ENCODE results near the gene CYP4F12. TPM values are rescaled to one million over a fixed set of nuclear protein-coding genes. Genes with fewer than 3 reads are reported as not detected.

CYP4F12 gene
- total RNA-seq, 1 experiment from 2014 or later, result 1.7 TPM

- in situ Hi-C loops (cut with HindIII; ENCODE audit: low pct_unique_long_range_greater_than_20kb, low sequenced_read_pairs), result no loop called here
Observed at GRCh38 chr19:15628236-15629002, 44.5 kb upstream of the CYP4F12 start.

DNA sequence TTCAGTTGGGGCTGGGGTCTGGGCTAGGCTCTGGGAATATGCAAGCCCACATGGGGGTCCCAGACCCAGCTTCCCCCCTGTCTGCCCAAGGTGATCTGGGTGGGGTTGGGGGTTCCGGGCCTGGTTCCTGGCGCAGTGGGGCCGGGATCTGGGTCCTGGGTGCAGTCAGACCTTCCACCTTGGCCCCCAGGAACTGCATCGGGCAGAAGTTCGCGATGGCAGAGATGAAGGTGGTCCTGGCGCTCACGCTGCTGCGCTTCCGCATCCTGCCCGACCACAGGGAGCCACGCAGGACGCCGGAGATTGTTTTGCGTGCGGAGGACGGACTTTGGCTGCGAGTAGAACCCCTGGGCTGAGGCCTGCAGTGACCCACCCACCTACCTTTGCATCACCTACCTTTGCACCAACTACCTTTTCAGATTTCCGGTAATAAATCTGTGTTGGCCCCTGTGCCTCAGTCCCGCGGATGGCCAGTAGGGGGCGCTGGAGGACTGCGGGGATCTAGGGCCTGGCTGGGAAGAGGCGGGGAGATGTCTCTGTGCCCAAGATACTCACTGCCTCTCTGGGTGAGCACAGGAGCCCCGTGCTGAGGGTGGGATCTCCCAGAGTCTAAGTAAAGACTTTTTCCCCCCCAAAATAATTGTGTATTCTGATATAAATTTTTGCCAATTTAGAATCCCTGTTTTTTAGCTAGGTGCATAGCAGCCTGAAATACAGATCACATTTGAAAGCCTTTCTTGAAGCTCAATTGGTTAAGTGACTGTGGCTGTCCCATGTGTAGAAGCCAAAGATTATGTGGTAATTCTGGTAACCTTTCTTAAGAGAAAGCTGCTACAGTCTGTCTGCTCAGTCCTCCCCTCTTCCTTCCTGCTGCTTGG, 43.6 kb upstream of the CYP4F12 start:
- no TSS peak for BruUV-seq (replicated peaks)
- peak; percentile 96 for ATAC-seq
- in situ Hi-C loops (cut with HindIII; ENCODE audit: low pct_unique_long_range_greater_than_20kb, low sequenced_read_pairs) (no loop called here), intact Hi-C loops (cut with micrococcal nuclease; ENCODE audit: unreplicated experiment) (no loop called here)
- ChIA-PET CTCF (interaction anchor here (0.5 to 0.6 kb wide), 2 partner anchors 235 to 287 kb away, joined by 4 to 7 read pairs; no protein-coding TSS in a partner anchor), POLR2A (no interaction called here)
- Histone ChIP-seq H3K4me1 (ENCODE audit: control insufficient read depth, insufficient read depth, low read length) (no peaks in the 10 kb centered on the region), H3K36me3 (ENCODE audit: control insufficient read depth, insufficient read depth, low read length) (no peaks in the 10 kb centered on the region), H3K27me3 (ENCODE audit: control insufficient read depth, insufficient read depth, low read length) (no peaks in the 10 kb centered on the region), H3K4me3 (ENCODE audit: low read depth in 2 of 2, low read length in 2 of 2) (no peak overlapping the region), H3K27ac (ENCODE audit: low read length) (no peak overlapping the region), H3K9me3 (ENCODE audit: control insufficient read depth, insufficient read depth, low read depth, low read length) (no peaks in the 10 kb centered on the region)
- no peak for TF ChIP-seq SIN3A (IDR thresholded peaks at IDR 0.05; ENCODE audit: borderline replicate concordance, insufficient read depth, low read depth, low read length)
- TF ChIP-seq, protein P1, sequence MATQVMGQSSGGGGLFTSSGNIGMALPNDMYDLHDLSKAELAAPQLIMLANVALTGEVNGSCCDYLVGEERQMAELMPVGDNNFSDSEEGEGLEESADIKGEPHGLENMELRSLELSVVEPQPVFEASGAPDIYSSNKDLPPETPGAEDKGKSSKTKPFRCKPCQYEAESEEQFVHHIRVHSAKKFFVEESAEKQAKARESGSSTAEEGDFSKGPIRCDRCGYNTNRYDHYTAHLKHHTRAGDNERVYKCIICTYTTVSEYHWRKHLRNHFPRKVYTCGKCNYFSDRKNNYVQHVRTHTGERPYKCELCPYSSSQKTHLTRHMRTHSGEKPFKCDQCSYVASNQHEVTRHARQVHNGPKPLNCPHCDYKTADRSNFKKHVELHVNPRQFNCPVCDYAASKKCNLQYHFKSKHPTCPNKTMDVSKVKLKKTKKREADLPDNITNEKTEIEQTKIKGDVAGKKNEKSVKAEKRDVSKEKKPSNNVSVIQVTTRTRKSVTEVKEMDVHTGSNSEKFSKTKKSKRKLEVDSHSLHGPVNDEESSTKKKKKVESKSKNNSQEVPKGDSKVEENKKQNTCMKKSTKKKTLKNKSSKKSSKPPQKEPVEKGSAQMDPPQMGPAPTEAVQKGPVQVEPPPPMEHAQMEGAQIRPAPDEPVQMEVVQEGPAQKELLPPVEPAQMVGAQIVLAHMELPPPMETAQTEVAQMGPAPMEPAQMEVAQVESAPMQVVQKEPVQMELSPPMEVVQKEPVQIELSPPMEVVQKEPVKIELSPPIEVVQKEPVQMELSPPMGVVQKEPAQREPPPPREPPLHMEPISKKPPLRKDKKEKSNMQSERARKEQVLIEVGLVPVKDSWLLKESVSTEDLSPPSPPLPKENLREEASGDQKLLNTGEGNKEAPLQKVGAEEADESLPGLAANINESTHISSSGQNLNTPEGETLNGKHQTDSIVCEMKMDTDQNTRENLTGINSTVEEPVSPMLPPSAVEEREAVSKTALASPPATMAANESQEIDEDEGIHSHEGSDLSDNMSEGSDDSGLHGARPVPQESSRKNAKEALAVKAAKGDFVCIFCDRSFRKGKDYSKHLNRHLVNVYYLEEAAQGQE (IDR thresholded peaks at IDR 0.05; ENCODE audit: insufficient read depth in 1 of 2, low read depth in 2 of 2, low read length in 1 of 2), result no peak
- TF ChIP-seq, protein P2, sequence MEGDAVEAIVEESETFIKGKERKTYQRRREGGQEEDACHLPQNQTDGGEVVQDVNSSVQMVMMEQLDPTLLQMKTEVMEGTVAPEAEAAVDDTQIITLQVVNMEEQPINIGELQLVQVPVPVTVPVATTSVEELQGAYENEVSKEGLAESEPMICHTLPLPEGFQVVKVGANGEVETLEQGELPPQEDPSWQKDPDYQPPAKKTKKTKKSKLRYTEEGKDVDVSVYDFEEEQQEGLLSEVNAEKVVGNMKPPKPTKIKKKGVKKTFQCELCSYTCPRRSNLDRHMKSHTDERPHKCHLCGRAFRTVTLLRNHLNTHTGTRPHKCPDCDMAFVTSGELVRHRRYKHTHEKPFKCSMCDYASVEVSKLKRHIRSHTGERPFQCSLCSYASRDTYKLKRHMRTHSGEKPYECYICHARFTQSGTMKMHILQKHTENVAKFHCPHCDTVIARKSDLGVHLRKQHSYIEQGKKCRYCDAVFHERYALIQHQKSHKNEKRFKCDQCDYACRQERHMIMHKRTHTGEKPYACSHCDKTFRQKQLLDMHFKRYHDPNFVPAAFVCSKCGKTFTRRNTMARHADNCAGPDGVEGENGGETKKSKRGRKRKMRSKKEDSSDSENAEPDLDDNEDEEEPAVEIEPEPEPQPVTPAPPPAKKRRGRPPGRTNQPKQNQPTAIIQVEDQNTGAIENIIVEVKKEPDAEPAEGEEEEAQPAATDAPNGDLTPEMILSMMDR (IDR thresholded peaks at IDR 0.05), result peak; percentile 94
- TF ChIP-seq TCF7L2 (IDR thresholded peaks at IDR 0.05; ENCODE audit: low read depth, low read length), result no peak
- no peak for TF ChIP-seq POLR2AphosphoS5 (IDR thresholded peaks at IDR 0.05; ENCODE audit: low read depth, low read length)
- peak; percentile 22 for DNase-seq (ENCODE audit: low read depth, low spot score)

More at GRCh38 chr19:15628236-15629002, 44.5 kb upstream of the CYP4F12 start:
- no TSS peak for BruUV-seq (replicated peaks)
- DNase-seq (ENCODE audit: low read depth, low spot score) (no peak), ATAC-seq (no peak)
- Histone ChIP-seq H3K4me3 (ENCODE audit: low read depth in 2 of 2, low read length in 2 of 2) (no peak overlapping the region), H3K27ac (ENCODE audit: low read length) (no peak overlapping the region), H3K27me3 (ENCODE audit: control insufficient read depth, insufficient read depth, low read length) (no peaks in the 10 kb centered on the region), H3K36me3 (ENCODE audit: control insufficient read depth, insufficient read depth, low read length) (no peaks in the 10 kb centered on the region), H3K9me3 (ENCODE audit: control insufficient read depth, insufficient read depth, low read depth, low read length) (no peaks in the 10 kb centered on the region), H3K4me1 (ENCODE audit: control insufficient read depth, insufficient read depth, low read length) (no peaks in the 10 kb centered on the region)
- CTCF ChIA-PET, result interaction anchor here (0.6 kb wide), 1 partner anchor 813 kb away, joined by 7 read pairs; no protein-coding TSS in a partner anchor
- TF ChIP-seq SIN3A (IDR thresholded peaks at IDR 0.05; ENCODE audit: borderline replicate concordance, insufficient read depth, low read depth, low read length) (no peak), POLR2AphosphoS5 (IDR thresholded peaks at IDR 0.05; ENCODE audit: low read depth, low read length) (no peak), TCF7L2 (IDR thresholded peaks at IDR 0.05; ENCODE audit: low read depth, low read length) (no peak)
- TF ChIP-seq, protein P1 (IDR thresholded peaks at IDR 0.05; ENCODE audit: insufficient read depth in 1 of 2, low read depth in 2 of 2, low read length in 1 of 2), result no peak
- TF ChIP-seq, protein P2 (IDR thresholded peaks at IDR 0.05), result no peak
- POLR2A ChIA-PET, result no interaction called here
- intact Hi-C loops (cut with micrococcal nuclease; ENCODE audit: unreplicated experiment), result no loop called here
